ENCODE results near the gene C2orf49. TPM values are rescaled to one million over a fixed set of nuclear protein-coding genes. Genes with fewer than 3 reads are reported as not detected.

The C2orf49 gene
- total and polyA plus RNA-seq, 9 donors, result 12.6 to 32.5 (median 20.3) TPM

DNA sequence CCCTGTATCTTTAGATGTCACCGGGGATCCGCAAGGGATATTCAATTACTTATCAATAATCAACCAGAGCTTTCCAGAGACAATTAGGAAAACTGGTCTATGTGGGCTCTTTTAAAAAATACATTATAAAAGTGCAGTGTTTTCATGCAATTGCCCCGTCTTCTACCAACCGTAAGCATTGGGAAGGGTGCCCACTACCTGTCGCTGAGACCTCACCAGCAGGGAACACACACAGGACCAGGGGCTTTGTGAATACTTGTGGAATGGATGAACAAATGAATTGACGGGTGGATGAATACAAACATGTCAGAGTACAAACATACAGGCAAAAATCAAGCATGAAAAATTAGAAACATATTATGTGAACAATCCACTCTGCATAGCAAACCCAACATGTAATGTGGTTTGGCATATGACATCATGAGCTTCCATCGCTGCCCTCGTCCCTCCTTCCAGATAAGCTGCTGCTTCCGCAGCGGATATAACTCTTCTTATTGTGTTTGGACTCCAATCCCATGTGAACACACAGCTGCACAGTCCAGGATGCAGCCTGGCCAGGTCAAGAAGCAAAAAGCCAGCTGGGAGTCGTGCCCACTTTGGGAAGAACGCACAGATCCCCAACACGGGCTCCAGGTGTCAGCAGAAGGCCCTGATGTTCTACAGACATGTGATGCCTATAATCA lies 56.2 kb downstream of the C2orf49 start:
- H3K9me3 ChIP-seq, result no peaks in the 10 kb centered on the region
- DNase-seq, result peak; percentile 68 to 86 (median 78)
- peaks cover 23% of the 10 kb centered on the region for H3K4me1 ChIP-seq (ENCODE audit: insufficient read depth)
- no peaks in the 10 kb centered on the region for H3K36me3 ChIP-seq
- peak overlapping the region; percentile 86 to 98 for H3K27ac ChIP-seq
- 12 to 27% (median 15%) methylated on average over 13 of the region's 13 CpGs for WGBS, 3 donors
- peak overlapping the region; percentile 98 for H3K4me3 ChIP-seq
- H3K27me3 ChIP-seq, result no peaks in the 10 kb centered on the region
- intact Hi-C loops (cut with DNase I), result loop anchor here in 1 of 4 donors (10.0 kb wide), 1 partner anchor 101 kb away; no protein-coding TSS in a partner anchor
- TF ChIP-seq POLR2A (IDR thresholded peaks at IDR 0.05), result no peak
- TF ChIP-seq, protein P1, sequence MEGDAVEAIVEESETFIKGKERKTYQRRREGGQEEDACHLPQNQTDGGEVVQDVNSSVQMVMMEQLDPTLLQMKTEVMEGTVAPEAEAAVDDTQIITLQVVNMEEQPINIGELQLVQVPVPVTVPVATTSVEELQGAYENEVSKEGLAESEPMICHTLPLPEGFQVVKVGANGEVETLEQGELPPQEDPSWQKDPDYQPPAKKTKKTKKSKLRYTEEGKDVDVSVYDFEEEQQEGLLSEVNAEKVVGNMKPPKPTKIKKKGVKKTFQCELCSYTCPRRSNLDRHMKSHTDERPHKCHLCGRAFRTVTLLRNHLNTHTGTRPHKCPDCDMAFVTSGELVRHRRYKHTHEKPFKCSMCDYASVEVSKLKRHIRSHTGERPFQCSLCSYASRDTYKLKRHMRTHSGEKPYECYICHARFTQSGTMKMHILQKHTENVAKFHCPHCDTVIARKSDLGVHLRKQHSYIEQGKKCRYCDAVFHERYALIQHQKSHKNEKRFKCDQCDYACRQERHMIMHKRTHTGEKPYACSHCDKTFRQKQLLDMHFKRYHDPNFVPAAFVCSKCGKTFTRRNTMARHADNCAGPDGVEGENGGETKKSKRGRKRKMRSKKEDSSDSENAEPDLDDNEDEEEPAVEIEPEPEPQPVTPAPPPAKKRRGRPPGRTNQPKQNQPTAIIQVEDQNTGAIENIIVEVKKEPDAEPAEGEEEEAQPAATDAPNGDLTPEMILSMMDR (IDR thresholded peaks at IDR 0.05), result no peak
- TF ChIP-seq EP300 (IDR thresholded peaks at IDR 0.05), result no peak

DNA sequence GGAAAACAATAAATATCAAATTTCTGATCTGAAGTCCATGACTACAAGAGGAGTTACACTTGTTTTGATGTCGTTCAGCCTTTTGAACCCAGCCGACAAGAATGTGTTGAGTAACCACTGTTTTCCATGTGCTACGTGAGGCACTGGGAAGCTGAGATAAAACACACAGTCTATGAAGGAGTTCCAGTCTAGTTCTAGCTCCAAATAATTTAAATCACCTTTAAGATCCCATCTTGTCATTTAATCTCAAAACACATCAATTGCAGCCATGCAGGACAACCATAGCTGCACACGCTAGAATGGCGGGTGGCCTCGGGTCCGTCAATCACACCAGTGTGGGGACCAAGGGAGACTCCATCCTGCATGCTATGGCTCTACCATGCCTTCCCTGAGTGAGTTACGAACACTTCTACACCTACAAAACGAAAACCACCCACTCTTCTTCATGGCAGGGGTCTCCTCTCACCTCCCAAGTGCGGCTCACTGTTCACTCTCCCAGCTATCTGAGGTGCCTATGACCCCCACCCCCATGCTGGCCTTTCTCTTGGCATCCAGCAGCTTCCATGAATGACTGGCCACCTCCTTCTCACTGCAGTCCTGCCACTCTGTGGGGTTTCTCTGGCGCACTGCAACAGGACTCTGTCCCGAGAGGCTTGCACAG lies 57.7 kb downstream of the C2orf49 start:
- H3K9me3 ChIP-seq, result no peaks in the 10 kb centered on the region
- peak overlapping the region; percentile 98 for H3K4me3 ChIP-seq
- H3K4me1 ChIP-seq (ENCODE audit: insufficient read depth), result peaks cover 21% of the 10 kb centered on the region
- H3K27me3 ChIP-seq, result no peaks in the 10 kb centered on the region
- peak in 1 of 5 donors; percentile 51 for DNase-seq
- H3K36me3 ChIP-seq, result no peaks in the 10 kb centered on the region
- intact Hi-C loops (cut with DNase I), result loop anchor here in 2 of 4 donors (5.0 to 10.0 kb wide), 2 partner anchors 42 to 100 kb away; no protein-coding TSS in a partner anchor
- TF ChIP-seq EP300 (IDR thresholded peaks at IDR 0.05), result no peak
- no peak for TF ChIP-seq POLR2A (IDR thresholded peaks at IDR 0.05)
- 14 to 34% (median 31%) methylated on average over 12 of the region's 12 CpGs for WGBS, 3 donors
- peak overlapping the region; percentile 86 to 98 for H3K27ac ChIP-seq

DNA sequence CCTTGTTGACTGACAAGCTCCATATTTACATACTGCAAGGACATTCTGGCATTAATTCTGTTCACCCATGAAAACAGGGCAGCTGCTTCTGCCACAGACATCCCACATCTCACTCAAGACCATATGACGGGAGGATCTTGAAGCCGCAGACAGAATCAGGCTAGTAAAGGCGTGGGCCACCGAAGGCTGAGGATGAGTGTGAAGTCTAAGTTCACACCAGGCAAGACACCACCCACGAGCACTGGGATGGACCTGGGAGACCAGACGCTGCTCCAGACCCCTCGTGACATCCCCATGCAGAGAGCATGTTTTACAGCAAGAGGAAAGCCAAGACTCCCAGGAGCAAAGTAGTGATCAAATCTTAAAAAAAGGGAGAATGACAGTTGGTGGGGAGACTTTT lies 58.4 kb downstream of the C2orf49 start:
- H3K27ac ChIP-seq, result peak overlapping the region; percentile 86 to 98
- H3K36me3 ChIP-seq, result no peaks in the 10 kb centered on the region
- H3K4me3 ChIP-seq, result peak overlapping the region; percentile 98
- DNase-seq, result peak in 2 of 5 donors; percentile 61 to 67
- H3K27me3 ChIP-seq, result no peaks in the 10 kb centered on the region
- H3K4me1 ChIP-seq (ENCODE audit: insufficient read depth), result peaks cover 17% of the 10 kb centered on the region
- 18 to 33% (median 28%) methylated on average over 7 of the region's 7 CpGs for whole genome bisulfite sequencing, 3 donors
- TF ChIP-seq, protein P1 (IDR thresholded peaks at IDR 0.05), result no peak
- TF ChIP-seq POLR2A (IDR thresholded peaks at IDR 0.05) (no peak), EP300 (IDR thresholded peaks at IDR 0.05) (no peak)
- no peaks in the 10 kb centered on the region for H3K9me3 ChIP-seq
- intact Hi-C loops (cut with DNase I), result loop anchor here in 2 of 4 donors (5.0 to 10.0 kb wide), 2 partner anchors 42 to 99 kb away; no protein-coding TSS in a partner anchor

DNA sequence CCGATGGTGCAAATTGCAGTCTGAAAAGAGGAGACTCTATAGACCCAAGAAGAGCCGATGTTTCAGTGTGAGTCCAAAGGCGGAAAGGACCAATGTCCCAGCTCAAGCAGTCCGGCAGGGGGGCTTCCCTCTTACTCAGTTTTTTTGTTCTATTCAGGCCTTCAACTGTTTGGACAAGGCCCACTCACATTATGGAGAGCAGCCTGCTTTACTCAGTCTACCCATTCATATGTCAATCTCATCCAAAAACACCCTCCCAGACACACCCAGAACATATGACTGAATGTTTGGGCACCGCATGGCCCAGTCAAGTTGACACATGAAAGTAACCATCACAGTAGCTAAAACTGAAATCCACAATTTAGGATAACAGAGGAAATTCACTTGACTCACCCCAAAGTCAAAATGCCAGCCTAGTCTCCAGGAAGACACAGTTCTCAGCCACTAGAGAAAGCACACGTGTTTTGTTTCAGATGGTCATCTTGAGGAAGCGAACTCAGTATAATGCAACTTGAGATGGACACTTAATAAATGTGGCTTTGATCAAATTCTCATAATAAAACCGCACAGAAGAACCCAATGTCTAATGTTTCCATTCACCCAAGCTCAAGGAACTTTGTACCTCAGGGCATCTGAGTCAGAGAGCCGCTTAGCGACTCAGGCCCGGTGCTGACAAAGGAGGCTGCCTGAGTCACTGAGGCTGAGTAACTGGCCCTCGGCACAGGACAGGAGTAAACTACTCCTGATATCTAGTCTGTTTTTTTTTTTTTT lies 59.1 kb downstream of the C2orf49 start:
- peak in 2 of 5 donors; percentile 66 to 78 for DNase-seq
- no peaks in the 10 kb centered on the region for H3K9me3 ChIP-seq
- peaks cover 12% of the 10 kb centered on the region for H3K4me1 ChIP-seq (ENCODE audit: insufficient read depth)
- peak overlapping the region; percentile 98 for H3K4me3 ChIP-seq
- TF ChIP-seq, protein P1 (IDR thresholded peaks at IDR 0.05), result no peak
- TF ChIP-seq POLR2A (IDR thresholded peaks at IDR 0.05), result no peak
- TF ChIP-seq EP300 (IDR thresholded peaks at IDR 0.05), result no peak
- no peaks in the 10 kb centered on the region for H3K36me3 ChIP-seq
- intact Hi-C loops (cut with DNase I), result loop anchor here in 2 of 4 donors (5.0 to 10.0 kb wide), 2 partner anchors 41 to 98 kb away; no protein-coding TSS in a partner anchor
- H3K27me3 ChIP-seq, result no peaks in the 10 kb centered on the region
- 13 to 36% (median 21%) methylated on average over 12 of the region's 12 CpGs for WGBS, 3 donors
- H3K27ac ChIP-seq, result peak overlapping the region; percentile 86 to 98
